Gastrocnemius medialis (tissue), 4 donors: Measurements from ENCODE around the gene CFAP92. TPM values are rescaled to one million over a fixed set of nuclear protein-coding genes. Genes with fewer than 3 reads are reported as not detected.

Source experiments
- ATAC-seq, 2 donors: fragments of 150-250 bp; one replicate each; pipeline ENCODE4 v1.9.1; 2016
- DNase-seq, 2 donors: peaks; one replicate each; pipeline ENCODE4 v3.0.0-alpha.2; 2019
- H3K27ac ChIP-seq, 4 donors: fragments of 200-600 bp; sonication (generic); 1 replicate in 1 of 4; 2 replicates in 3 of 4; pipeline ENCODE4 v1.5.1; 2016 to 2018; ENCODE audit warnings: mild to moderate bottlenecking in 2 of 4, moderate library complexity in 1 of 4
- H3K27me3 ChIP-seq, 3 donors: fragments of 200-600 bp; sonication (generic) in 2 of 3; 1 replicate in 1 of 3; 2 replicates in 2 of 3; pipeline versions ENCODE4 v1.5.1 to v1.6.0; 2016 to 2019; ENCODE audit warnings: mild to moderate bottlenecking in 1 of 3, moderate library complexity in 1 of 3
- H3K36me3 ChIP-seq, 2 donors: fragments of 200-600 bp; sonication (generic) in 1 of 2; one replicate each; pipeline ENCODE4 v1.5.1; 2017 to 2018
- H3K4me1 ChIP-seq, 2 donors: fragments of 200-600 bp; sonication (generic) in 1 of 2; one replicate each; pipeline ENCODE4 v1.5.1; 2016 to 2017; ENCODE audit warnings: mild to moderate bottlenecking in 2 of 2
- H3K4me3 ChIP-seq, 4 donors: fragments of 200-600 bp; sonication (generic) in 3 of 4; 1 replicate in 1 of 4; 2 replicates in 3 of 4; pipeline ENCODE4 v1.5.1; 2016 to 2019; ENCODE audit warnings: mild to moderate bottlenecking in 2 of 4
- H3K9me3 ChIP-seq, 3 donors: fragments of 200-600 bp; sonication (generic) in 2 of 3; 1 replicate in 1 of 3; 2 replicates in 2 of 3; pipeline ENCODE4 v1.5.1; 2016 to 2019
- POLR2A ChIP-seq, 2 donors: fragments of 450-650 bp; IDR thresholded peaks; one replicate each; pipeline ENCODE4 v1.6.1; 2017; ENCODE audit warnings: antibody characterized with exemption in 2 of 2, mild to moderate bottlenecking in 2 of 2, moderate library complexity in 2 of 2
- in situ Hi-C, 4 donors: fragments of 200-750 bp; cut with MboI; loops; one replicate each; pipeline versions ENCODE4 v1.15.0 to v1.8.0; 2017; ENCODE audit warnings: low sequenced_read_pairs in 4 of 4
- intact Hi-C: fragments of 100-400 bp; cut with DNase I; formaldehyde crosslinking; loops from one replicate; pipeline ENCODE4 v1.15.1; 2023; ENCODE audit warnings: low total_unique reads
- total RNA-seq, 4 donors: library from RNA; depleted of rRNA; stranded (reverse); fragments of >200 nt; gene quantifications; one replicate each; pipeline versions ENCODE4 v1.1.0 to v1.2.3, GENCODE V29; 2016
- TF ChIP-seq, protein P1 (sequence below), 5 experiments: fragments of 450-650 bp in 3 of 5; fragments of 200-600 bp in 2 of 5; sonication (generic) in 2 of 5; IDR thresholded peaks in 4 of 5; conservative IDR thresholded peaks in 1 of 5; 1 replicate in 4 of 5; 2 replicates in 1 of 5; pipeline ENCODE4 v1.5.1; 2016 to 2019; ENCODE audit warnings: antibody characterized with exemption in 5 of 5, mild to moderate bottlenecking in 3 of 5, moderate library complexity in 3 of 5

CFAP92 gene, protein sequence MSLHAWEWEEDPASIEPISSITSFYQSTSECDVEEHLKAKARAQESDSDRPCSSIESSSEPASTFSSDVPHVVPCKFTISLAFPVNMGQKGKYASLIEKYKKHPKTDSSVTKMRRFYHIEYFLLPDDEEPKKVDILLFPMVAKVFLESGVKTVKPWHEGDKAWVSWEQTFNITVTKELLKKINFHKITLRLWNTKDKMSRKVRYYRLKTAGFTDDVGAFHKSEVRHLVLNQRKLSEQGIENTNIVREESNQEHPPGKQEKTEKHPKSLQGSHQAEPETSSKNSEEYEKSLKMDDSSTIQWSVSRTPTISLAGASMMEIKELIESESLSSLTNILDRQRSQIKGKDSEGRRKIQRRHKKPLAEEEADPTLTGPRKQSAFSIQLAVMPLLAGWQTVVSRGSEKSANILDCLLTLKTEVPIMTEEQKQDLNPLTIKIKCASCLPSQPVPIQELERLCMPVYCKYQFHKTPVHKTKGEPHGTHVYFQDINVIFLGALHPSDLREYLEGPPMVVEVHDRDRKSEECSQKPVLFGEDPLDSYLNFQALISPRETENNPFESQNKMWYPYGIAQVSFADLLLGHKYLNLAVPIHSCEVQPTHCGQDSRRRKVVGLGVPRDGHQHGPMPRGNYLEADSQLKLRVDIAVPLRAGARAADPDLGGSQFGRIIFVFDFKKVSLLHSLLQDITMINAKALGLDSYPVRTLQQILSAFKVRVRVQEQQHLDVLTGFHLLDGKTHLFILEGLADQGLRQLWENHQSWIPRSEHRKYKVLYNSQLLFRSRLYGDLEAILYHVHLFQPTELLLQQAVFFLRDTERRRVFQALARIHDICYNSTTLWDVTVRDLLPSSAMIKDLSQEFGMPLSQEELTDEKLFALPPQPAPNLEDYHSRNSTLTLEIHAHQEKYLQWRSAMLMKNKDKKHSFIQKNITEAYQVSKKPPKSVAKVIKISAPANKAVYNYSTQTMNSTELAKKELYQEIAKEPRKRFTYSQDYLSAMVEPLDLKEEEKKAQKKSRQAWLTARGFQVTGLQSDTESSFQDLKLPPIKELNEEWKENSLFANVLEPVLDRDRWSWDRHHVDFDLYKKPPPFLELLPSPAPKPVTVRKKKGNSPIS
- under 1 TPM in 3 of 4 donors, not detected in 1; 0.07 to 0.34 (median 0.20) TPM for total RNA-seq

GRCh38 chr3:128993461-128994172 is at the start of gene CFAP92:
TSS of gene CFAP92 (minus strand) at chr3:128994076. CDS start at chr3:128993304, 772 bp downstream.
- Histone ChIP-seq H3K9me3 (no peaks in the 10 kb centered on the region), H3K27me3 (no peaks in the 10 kb centered on the region), H3K4me1 (peaks cover 6 to 9% of the 10 kb centered on the region in 2 donors), H3K36me3 (no peaks in the 10 kb centered on the region), H3K27ac (no peak within 1 kb of the TSS), H3K4me3 (peak within 1 kb of the TSS; percentile 42 to 65 (median 50))
- no peak for TF ChIP-seq POLR2A (IDR thresholded peaks at IDR 0.05)
- TF ChIP-seq, protein P1, sequence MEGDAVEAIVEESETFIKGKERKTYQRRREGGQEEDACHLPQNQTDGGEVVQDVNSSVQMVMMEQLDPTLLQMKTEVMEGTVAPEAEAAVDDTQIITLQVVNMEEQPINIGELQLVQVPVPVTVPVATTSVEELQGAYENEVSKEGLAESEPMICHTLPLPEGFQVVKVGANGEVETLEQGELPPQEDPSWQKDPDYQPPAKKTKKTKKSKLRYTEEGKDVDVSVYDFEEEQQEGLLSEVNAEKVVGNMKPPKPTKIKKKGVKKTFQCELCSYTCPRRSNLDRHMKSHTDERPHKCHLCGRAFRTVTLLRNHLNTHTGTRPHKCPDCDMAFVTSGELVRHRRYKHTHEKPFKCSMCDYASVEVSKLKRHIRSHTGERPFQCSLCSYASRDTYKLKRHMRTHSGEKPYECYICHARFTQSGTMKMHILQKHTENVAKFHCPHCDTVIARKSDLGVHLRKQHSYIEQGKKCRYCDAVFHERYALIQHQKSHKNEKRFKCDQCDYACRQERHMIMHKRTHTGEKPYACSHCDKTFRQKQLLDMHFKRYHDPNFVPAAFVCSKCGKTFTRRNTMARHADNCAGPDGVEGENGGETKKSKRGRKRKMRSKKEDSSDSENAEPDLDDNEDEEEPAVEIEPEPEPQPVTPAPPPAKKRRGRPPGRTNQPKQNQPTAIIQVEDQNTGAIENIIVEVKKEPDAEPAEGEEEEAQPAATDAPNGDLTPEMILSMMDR (IDR thresholded peaks at IDR 0.05 in 4 of 5, conservative IDR thresholded peaks at IDR 0.05 in 1 of 5): no peak
- DNase-seq: peak; percentile 60 to 70
- peak; percentile 69 to 86 for ATAC-seq
- intact Hi-C loops: no loop called here
- in situ Hi-C loops: no loop called here

GRCh38 chr3:129040579-129041300 is 46.9 kb upstream of the CFAP92 start:
- H3K9me3 ChIP-seq: no peaks in the 10 kb centered on the region
- peaks cover 0 to 3% of the 10 kb centered on the region in 2 donors for H3K4me1 ChIP-seq
- H3K4me3 ChIP-seq: no peak overlapping the region
- no peak overlapping the region for H3K27ac ChIP-seq
- ATAC-seq: no peak
- no peaks in the 10 kb centered on the region for H3K36me3 ChIP-seq
- in situ Hi-C loops: no loop called here
- intact Hi-C loops: no loop called here
- no peak for DNase-seq
- H3K27me3 ChIP-seq: peaks cover 0 to 15% (median 0%) of the 10 kb centered on the region in 3 donors
- no peak for TF ChIP-seq POLR2A (IDR thresholded peaks at IDR 0.05)

GRCh38 chr3:129040039-129040336 is 46.1 kb upstream of the CFAP92 start:
- Histone ChIP-seq H3K9me3 (no peaks in the 10 kb centered on the region), H3K4me3 (no peak overlapping the region), H3K4me1 (no peaks in the 10 kb centered on the region), H3K36me3 (no peaks in the 10 kb centered on the region), H3K27ac (no peak overlapping the region), H3K27me3 (peaks cover 0 to 7% (median 0%) of the 10 kb centered on the region in 3 donors)
- intact Hi-C loops (no loop called here), in situ Hi-C loops (no loop called here)
- TF ChIP-seq, protein P1 (IDR thresholded peaks at IDR 0.05 in 4 of 5, conservative IDR thresholded peaks at IDR 0.05 in 1 of 5): no peak
- no peak for TF ChIP-seq POLR2A (IDR thresholded peaks at IDR 0.05)
- DNase-seq (no peak), ATAC-seq (no peak)

GRCh38 chr3:129039271-129040038 is 45.6 kb upstream of the CFAP92 start:
- Histone ChIP-seq H3K27me3 (peaks cover 0 to 5% (median 0%) of the 10 kb centered on the region in 3 donors), H3K4me1 (no peaks in the 10 kb centered on the region), H3K36me3 (no peaks in the 10 kb centered on the region), H3K4me3 (no peak overlapping the region), H3K27ac (no peak overlapping the region), H3K9me3 (no peaks in the 10 kb centered on the region)
- no peak for ATAC-seq
- in situ Hi-C loops (no loop called here), intact Hi-C loops (no loop called here)
- TF ChIP-seq, protein P1 (IDR thresholded peaks at IDR 0.05 in 4 of 5, conservative IDR thresholded peaks at IDR 0.05 in 1 of 5): no peak
- no peak for TF ChIP-seq POLR2A (IDR thresholded peaks at IDR 0.05)
- no peak for DNase-seq
